Measurements from ENCODE around the gene FNIP2.

GRCh38 chr4:158847535-158847934, 78.7 kb downstream of the FNIP2 start:
- no peak for TF ChIP-seq CTCF (IDR thresholded peaks at IDR 0.05)
- no peak for TF ChIP-seq POLR2A (IDR thresholded peaks at IDR 0.05)
- no peak for TF ChIP-seq POLR2AphosphoS5 (IDR thresholded peaks at IDR 0.05)

Data from upper lobe of left lung (tissue), 4 donors.